SU-DHL-6 (cell line): ENCODE results near the gene DHPS.

Experiments
- H2AFZ ChIP-seq: fragments of 200-600 bp; sonication (generic); 2 replicates; pipeline ENCODE4 v1.6.1; 2014; ENCODE audit warnings: low read depth, mild to moderate bottlenecking, moderate library complexity, mixed read lengths, antibody characterized with exemption, low read length; ENCODE audit not compliant: severe bottlenecking
- H3F3A ChIP-seq: fragments of 200-600 bp; shearing (Covaris generic); 2 replicates; pipeline ENCODE4 v1.6.0; 2016; ENCODE audit warnings: antibody characterized with exemption, mild to moderate bottlenecking; ENCODE audit not compliant: insufficient read depth
- H3K27ac ChIP-seq: fragments of 200-600 bp; sonication (generic); 2 replicates; pipeline ENCODE4 v1.5.1; 2016; ENCODE audit warnings: low read depth, mild to moderate bottlenecking, low read length, moderate library complexity, mixed read lengths
- H3K27me3 ChIP-seq: fragments of 200-600 bp; sonication (generic), shearing (Covaris generic); 2 replicates; pipeline ENCODE4 v1.6.0; 2014; ENCODE audit warnings: mild to moderate bottlenecking, low read length
- H3K36me3 ChIP-seq: fragments of 200-600 bp; sonication (generic); 2 replicates; pipeline ENCODE4 v1.6.1; 2014; ENCODE audit warnings: mild to moderate bottlenecking, low read length, mixed read lengths
- H3K4me2 ChIP-seq: fragments of 300-600, 200-600 bp; shearing (Covaris generic), sonication (generic); 2 replicates; pipeline ENCODE4 v1.6.0; 2014; ENCODE audit warnings: low read length, low read depth, mild to moderate bottlenecking; ENCODE audit not compliant: poor library complexity, severe bottlenecking
- H3K4me3 ChIP-seq: fragments of 200-600 bp; sonication (generic); 2 replicates; pipeline ENCODE4 v1.5.1; 2014; ENCODE audit warnings: antibody characterized with exemption, low read length, mild to moderate bottlenecking, mixed read lengths; ENCODE audit not compliant: insufficient read depth, poor library complexity, severe bottlenecking
- H3K79me2 ChIP-seq: fragments of 200-600 bp; sonication (generic); 2 replicates; pipeline ENCODE4 v1.6.1; 2014; ENCODE audit warnings: mild to moderate bottlenecking, low read length, moderate library complexity; ENCODE audit not compliant: insufficient read depth
- H3K9ac ChIP-seq: fragments of 200-600 bp; sonication (generic); 2 replicates; pipeline ENCODE4 v1.7.0; 2014; ENCODE audit warnings: mild to moderate bottlenecking, low read length
- H3K9me2 ChIP-seq: fragments of 200-600 bp; sonication (generic); replicated peaks from 2 replicates; pipeline ENCODE4 v1.6.1; 2014; ENCODE audit warnings: low read length; ENCODE audit not compliant: insufficient read depth
- H3K9me3 ChIP-seq: fragments of 200-600 bp; sonication (generic); 2 replicates; pipeline ENCODE4 v1.6.1; 2014; ENCODE audit warnings: low read length, mixed read lengths; ENCODE audit not compliant: insufficient read depth
- H4K20me1 ChIP-seq: fragments of 200-600 bp; sonication (generic); 2 replicates; pipeline ENCODE4 v1.6.1; 2014; ENCODE audit warnings: low read depth, mild to moderate bottlenecking, antibody characterized with exemption, low read length, moderate library complexity, mixed read lengths
- CTCF ChIP-seq: fragments of 200-600 bp; sonication (generic); IDR thresholded peaks from one replicate; pipeline ENCODE4 v1.5.1; 2017; ENCODE audit warnings: antibody characterized with exemption, mild to moderate bottlenecking, low read length, moderate library complexity; ENCODE audit not compliant: insufficient read depth, poor library complexity, severe bottlenecking
- EZH2phosphoT487 ChIP-seq: fragments of 200-600 bp; sonication (generic), shearing (Covaris generic); conservative IDR thresholded peaks from 2 replicates; pipeline ENCODE4 v1.6.1; 2018; ENCODE audit warnings: mild to moderate bottlenecking, antibody characterized with exemption, low read length, moderate library complexity, mixed read lengths

DHPS gene

GRCh38 chr19:12656899-12657571 lies 24.6 kb downstream of the DHPS start:
- no peaks in the 10 kb centered on the region for H3K9me2 ChIP-seq
- no peaks in the 10 kb centered on the region for H3K27me3 ChIP-seq
- H3K4me3 ChIP-seq = no peak overlapping the region
- no peaks in the 10 kb centered on the region for H3K79me2 ChIP-seq
- no peaks in the 10 kb centered on the region for H3F3A ChIP-seq
- H3K9me3 ChIP-seq = no peaks in the 10 kb centered on the region
- H3K9ac ChIP-seq = no peak overlapping the region
- no peak overlapping the region for H3K4me2 ChIP-seq
- 0 out of 2 replicates have a peak, but pooled peaks cover 10% of the 10 kb centered on the region for H3K36me3 ChIP-seq
- no peak overlapping the region for H3K27ac ChIP-seq
- no peaks in the 10 kb centered on the region for H4K20me1 ChIP-seq
- TF ChIP-seq EZH2phosphoT487 = no peak
- no peak for TF ChIP-seq CTCF
- no peak overlapping the region for H2AFZ ChIP-seq

- TF ChIP-seq EZH2phosphoT487 = no peak
- no peak for TF ChIP-seq CTCF
- H3K9ac ChIP-seq = no peak overlapping the region
- H3K9me2 ChIP-seq = no peaks in the 10 kb centered on the region
- H3K27me3 ChIP-seq = no peaks in the 10 kb centered on the region
- no peak overlapping the region for H2AFZ ChIP-seq
- H3F3A ChIP-seq = no peaks in the 10 kb centered on the region
- no peak overlapping the region for H3K4me3 ChIP-seq
- no peaks in the 10 kb centered on the region for H3K79me2 ChIP-seq
- no peak overlapping the region for H3K27ac ChIP-seq
- H3K4me2 ChIP-seq = no peak overlapping the region
- H4K20me1 ChIP-seq = no peaks in the 10 kb centered on the region
- H3K9me3 ChIP-seq = no peaks in the 10 kb centered on the region
- 0 out of 2 replicates have a peak, but pooled peaks cover 10% of the 10 kb centered on the region for H3K36me3 ChIP-seq
These were observed 26.1 kb downstream of the DHPS start for GRCh38 chr19:12655546-12655945.

- Histone ChIP-seq H4K20me1 (no peaks in the 10 kb centered on the region), H3K79me2 (no peaks in the 10 kb centered on the region), H3K27ac (no peak overlapping the region), H3K4me3 (no peak overlapping the region), H3K4me2 (no peak overlapping the region), H3K9me3 (no peaks in the 10 kb centered on the region), H3K27me3 (no peaks in the 10 kb centered on the region), H3K9me2 (no peaks in the 10 kb centered on the region), H3K9ac (no peak overlapping the region), H3F3A (no peaks in the 10 kb centered on the region), H2AFZ (no peak overlapping the region), H3K36me3 (0 out of 2 replicates have a peak, but pooled peaks cover under 1% of the 10 kb centered on the region)
- TF ChIP-seq CTCF (no peak), EZH2phosphoT487 (no peak)
These were observed 29.5 kb downstream of the DHPS start for GRCh38 chr19:12652219-12652618.
